MCF 10A (cell line): ENCODE data around the gene BRSK2. TPM values are rescaled to one million over a fixed set of nuclear protein-coding genes. Genes with fewer than 3 reads are reported as not detected.
"Not testable (repeated sequence)": the region's sequence is repeated elsewhere in the genome, so short reads cannot be mapped to it uniquely, and the experiment has no call there.

Experiments used
- Bru-seq: library from RNA; stranded (reverse); fragments of 400-500 nt; gene quantifications from one replicate; lab custom pipeline; 2021; lab: Mats Ljungman, UMichigan
- BruChase-seq, 2 experiments: library from RNA; stranded (reverse); fragments of 400-500 nt; gene quantifications; one replicate each; lab custom pipeline; 2021; lab: Mats Ljungman, UMichigan
- BruUV-seq: library from RNA; stranded (reverse); fragments of 400-500 nt; replicated peaks from 2 replicates; lab custom pipeline; 2021; lab: Mats Ljungman, UMichigan
- CTCF ChIA-PET: fragments of 300-600 bp; sonication (Branson Sonifier 250); formaldehyde crosslinking; extraction: SDS; loops from one replicate; lab custom pipeline; 2021; ENCODE audit warnings: antibody characterized with exemption, inconsistent platforms; lab: Yijun Ruan, JAX
- POLR2A ChIA-PET: fragments of 300-600, 350-650 bp; sonication (Branson Sonifier 250); formaldehyde crosslinking; extraction: SDS; loops from one replicate; lab custom pipeline; 2020; ENCODE audit warnings: antibody characterized with exemption, inconsistent platforms; lab: Yijun Ruan, JAX
- DNase-seq: peaks from one replicate; pipeline ENCODE4 v3.0.0-alpha.2; 2018; ENCODE audit not compliant: unreplicated experiment
- H3K27ac Mint-ChIP-seq: one replicate; pipeline ENCODE4 v1.8.0; 2022; ENCODE audit warnings: mild to moderate bottlenecking, low read depth, mixed read lengths; ENCODE audit not compliant: unreplicated experiment
- H3K27me3 Mint-ChIP-seq: one replicate; pipeline ENCODE4 v1.8.0; 2022; ENCODE audit warnings: mixed read lengths; ENCODE audit not compliant: insufficient read depth, unreplicated experiment
- H3K36me3 Mint-ChIP-seq: one replicate; pipeline ENCODE4 v1.8.0; 2022; ENCODE audit warnings: mild to moderate bottlenecking, moderate library complexity, mixed read lengths; ENCODE audit not compliant: insufficient read depth, unreplicated experiment
- H3K4me1 Mint-ChIP-seq: one replicate; pipeline ENCODE4 v1.8.0; 2022; ENCODE audit warnings: mixed read lengths; ENCODE audit not compliant: insufficient read depth, unreplicated experiment
- H3K4me3 Mint-ChIP-seq: one replicate; pipeline ENCODE4 v1.8.0; 2022; ENCODE audit warnings: mild to moderate bottlenecking, moderate library complexity, mixed read lengths; ENCODE audit not compliant: unreplicated experiment
- H3K9me3 Mint-ChIP-seq: one replicate; pipeline ENCODE4 v1.8.0; 2022; ENCODE audit warnings: mixed read lengths; ENCODE audit not compliant: unreplicated experiment
- CTCF ChIP-seq: fragments of 200-600 bp; IDR thresholded peaks from one replicate; pipeline ENCODE4 v1.8.0; 2022; ENCODE audit warnings: antibody characterized with exemption, mild to moderate bottlenecking; ENCODE audit not compliant: unreplicated experiment
- intact Hi-C: fragments of 100-400 bp; cut with micrococcal nuclease; formaldehyde crosslinking; loops from 2 replicates; pipeline ENCODE4 v1.14.1; 2022
- long read RNA-seq: library from polyadenylated mRNA; stranded (forward); transcript quantifications from one replicate; pipeline ENCODE4 v2.0.0, GENCODE V29; 2022
- total RNA-seq: library from RNA; stranded (reverse); gene quantifications from 2 replicates; pipeline ENCODE4 v1.2.3, GENCODE V29; 2022

Gene BRSK2
- total RNA-seq = 0.34 and 0.44 TPM in 2 replicates
- percentile 8 among the genes with signal in this experiment for Bru-seq, nascent RNA
- BruChase-seq, experiment 1, labeled RNA remaining after a 6-hour chase = percentile 5 among the genes with signal in this experiment
- percentile 9 among the genes with signal in this experiment for BruChase-seq, experiment 2, labeled RNA remaining after a 2-hour chase
- long read RNA-seq = 0 reads

GRCh38 chr11:1389932-1390568 is at the start of gene BRSK2:
Gene BRSK2 (plus strand): TSS chr11:1389934. CDS start chr11:1390285, 351 bp downstream.
- no peak for DNase-seq
- Mint-ChIP-seq H3K9me3 (no peaks in the 10 kb centered on the region), H3K36me3 (peaks cover 6% of the 10 kb centered on the region), H3K4me3 (peak within 1 kb of the TSS; percentile 14), H3K27me3 (no peaks in the 10 kb centered on the region), H3K4me1 (no peaks in the 10 kb centered on the region), H3K27ac (no peak within 1 kb of the TSS)
- ChIA-PET POLR2A (interaction anchor here (1.0 to 1.1 kb wide), 2 partner anchors 81 to 82 kb away, joined by 3 read pairs; partner anchors contain the start of gene TOLLIP), CTCF (interaction anchor here (0.5 kb wide), 1 partner anchor 504 kb away, joined by 3 read pairs; no protein-coding TSS in a partner anchor)
- TF ChIP-seq CTCF = no peak
- no TSS peak for BruUV-seq
- intact Hi-C loops = loop anchor here (10.0 kb wide), 1 partner anchor 85 kb away; the partner anchor contains the start of gene TOLLIP

- ChIA-PET POLR2A (no interaction called here), CTCF (no interaction called here)
- no peak overlapping the region for H3K4me3 Mint-ChIP-seq
- no peaks in the 10 kb centered on the region for H3K36me3 Mint-ChIP-seq
- peaks cover 15% of the 10 kb centered on the region for H3K4me1 Mint-ChIP-seq
- no peak overlapping the region for H3K27ac Mint-ChIP-seq
- DNase-seq = no peak
- TF ChIP-seq CTCF = no peak
- peaks cover 8% of the 10 kb centered on the region for H3K9me3 Mint-ChIP-seq
- BruUV-seq = no TSS peak
- H3K27me3 Mint-ChIP-seq = peaks cover 24% of the 10 kb centered on the region
- intact Hi-C loops = no loop called here
Observed at GRCh38 chr11:1340111-1340510, 49.6 kb upstream of the BRSK2 start.

DNA sequence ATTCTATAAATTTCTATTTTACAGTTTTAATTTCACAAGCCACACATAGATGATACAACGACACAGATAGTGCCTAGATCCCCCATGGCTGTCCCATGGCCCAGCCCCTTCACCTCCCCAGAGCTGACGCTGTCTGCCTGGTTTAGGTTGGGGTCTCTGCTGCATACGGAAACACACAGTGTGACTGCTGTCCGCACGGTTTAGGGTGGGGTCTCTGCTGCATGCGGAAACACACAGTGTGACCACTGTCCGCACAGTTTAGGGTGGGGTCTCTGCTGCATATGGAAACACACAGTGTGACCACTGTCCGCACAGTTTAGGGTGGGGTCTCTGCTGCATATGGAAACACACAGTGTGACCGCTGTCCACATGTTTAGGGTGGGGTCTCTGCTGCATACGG is 48.5 kb upstream of the BRSK2 start:
- H3K4me1 Mint-ChIP-seq, H3K9me3 Mint-ChIP-seq, intact Hi-C loops, POLR2A ChIA-PET, H3K4me3 Mint-ChIP-seq, CTCF ChIA-PET, DNase-seq, H3K36me3 Mint-ChIP-seq, H3K27ac Mint-ChIP-seq, BruUV-seq: not testable (repeated sequence)
- H3K27me3 Mint-ChIP-seq = peaks cover 24% of the 10 kb centered on the region

DNA sequence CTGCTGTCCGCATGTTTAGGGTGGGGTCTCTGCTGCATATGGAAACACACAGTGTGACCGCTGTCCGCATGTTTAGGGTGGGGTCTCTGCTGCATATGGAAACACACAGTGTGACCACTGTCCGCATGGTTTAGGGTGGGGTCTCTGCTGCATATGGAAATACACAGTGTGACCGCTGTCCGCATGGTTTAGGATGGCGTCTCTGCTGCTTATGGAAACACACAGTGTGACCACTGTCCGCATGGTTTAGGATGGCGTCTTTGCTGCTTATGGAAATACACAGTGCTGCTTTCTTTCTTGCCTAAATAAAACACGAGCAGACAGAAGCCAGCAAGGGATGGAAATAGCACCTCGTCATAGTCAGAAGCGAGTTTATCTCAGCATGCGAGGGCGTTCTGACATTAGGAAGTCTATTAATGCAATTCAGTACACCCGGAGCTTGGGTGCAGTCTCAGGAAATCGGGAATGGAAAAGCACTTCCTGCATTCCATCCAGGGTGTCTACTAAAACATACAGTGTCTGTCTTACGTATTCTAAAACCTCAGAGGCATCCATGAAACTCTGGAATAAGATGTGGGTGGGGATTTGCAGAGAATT is 47.7 kb upstream of the BRSK2 start:
- Mint-ChIP-seq H3K27me3 (peaks cover 24% of the 10 kb centered on the region), H3K36me3 (no peaks in the 10 kb centered on the region), H3K9me3 (peaks cover 8% of the 10 kb centered on the region), H3K27ac (no peak overlapping the region), H3K4me3 (no peak overlapping the region), H3K4me1 (peaks cover 7% of the 10 kb centered on the region)
- CTCF ChIA-PET = no interaction called here
- POLR2A ChIA-PET = interaction anchor here (1.2 kb wide), 1 partner anchor 19 kb away, joined by 4 read pairs; no protein-coding TSS in a partner anchor
- TF ChIP-seq CTCF = no peak
- no peak for DNase-seq
- BruUV-seq = no TSS peak
- intact Hi-C loops = no loop called here
